ENCODE data around the gene RFNG. TPM values are rescaled to one million over a fixed set of nuclear protein-coding genes. Genes with fewer than 3 reads are reported as not detected.

RFNG gene, protein sequence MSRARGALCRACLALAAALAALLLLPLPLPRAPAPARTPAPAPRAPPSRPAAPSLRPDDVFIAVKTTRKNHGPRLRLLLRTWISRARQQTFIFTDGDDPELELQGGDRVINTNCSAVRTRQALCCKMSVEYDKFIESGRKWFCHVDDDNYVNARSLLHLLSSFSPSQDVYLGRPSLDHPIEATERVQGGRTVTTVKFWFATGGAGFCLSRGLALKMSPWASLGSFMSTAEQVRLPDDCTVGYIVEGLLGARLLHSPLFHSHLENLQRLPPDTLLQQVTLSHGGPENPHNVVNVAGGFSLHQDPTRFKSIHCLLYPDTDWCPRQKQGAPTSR
- total RNA-seq = 10 to 100 TPM; 19.3 to 38.6 (median 28.5) TPM

DNA sequence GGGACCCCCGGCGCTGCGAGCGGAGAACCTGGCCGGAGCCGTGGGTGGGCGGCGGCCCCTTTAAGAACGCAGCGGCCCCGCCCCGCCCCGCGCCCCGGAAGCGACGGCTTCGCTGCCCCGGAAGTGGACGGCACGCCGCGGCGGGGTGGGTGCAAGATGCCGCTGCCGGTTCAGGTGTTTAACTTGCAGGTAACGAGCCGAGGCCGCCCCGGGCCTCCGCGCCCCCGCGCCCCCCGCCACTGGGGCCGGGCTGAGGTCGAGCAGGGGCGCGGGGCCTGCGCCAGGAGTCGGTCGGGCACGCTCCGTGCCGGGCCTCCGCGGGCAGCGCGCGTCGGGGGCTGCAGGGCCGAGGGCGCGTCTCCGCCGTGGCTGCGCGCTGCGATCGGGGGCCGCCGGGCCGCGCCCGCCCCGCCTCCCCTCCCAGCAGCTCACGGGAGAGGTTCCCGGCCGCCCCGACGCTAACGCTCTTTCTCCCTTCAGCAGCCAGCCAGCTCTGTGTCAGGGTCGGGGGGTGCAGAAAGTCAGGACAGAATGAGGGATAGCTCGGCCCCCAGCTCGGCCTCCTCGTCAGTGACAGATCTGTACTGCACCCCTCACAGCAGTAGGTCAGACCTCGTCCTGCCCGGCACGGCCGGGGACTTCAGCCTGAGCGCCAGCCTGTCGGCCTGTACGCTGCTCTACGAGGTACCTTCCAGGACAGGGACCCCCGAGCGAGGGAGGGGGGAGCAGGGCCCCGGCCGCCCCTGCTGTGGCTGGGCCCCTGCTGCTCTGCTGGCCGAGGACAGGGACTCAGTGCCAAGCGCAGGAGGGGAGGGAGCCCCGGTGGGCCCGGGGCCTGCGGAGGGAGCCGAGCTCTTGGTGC lies at the start of gene RFNG, which contains the start of gene GPS1:
RFNG (minus strand) TSS at position 36 of the 862 bp plus-strand sequence. CDS start 45 bp downstream, outside the sequence.
GPS1 (plus strand) TSS at position 123 of the 862 bp plus-strand sequence; CDS start at position 157, 34 bp downstream.
- peak; percentile 76 to 90 (median 81) for ATAC-seq (replicated peaks in 6 of 8)
- H3K4me1 ChIP-seq (replicated peaks in 1 of 2) = peaks cover 7 to 12% of the 10 kb centered on the region in 2 donors
- 0 to 7% (median 2%) methylated on average over 3 to 9 of the region's 94 CpGs; no CpG with 5 or more reads in 7 of the 10 experiments for WGBS, 10 experiments
- peak within 1 kb of the TSS; percentile 75 to 100 (median 96) for H3K4me3 ChIP-seq
- in situ Hi-C loops (cut with MboI; ENCODE audit: low pct_unique_long_range_greater_than_20kb in 2 of 9, low sequenced_read_pairs in 9 of 9, unreplicated experiment in 9 of 9) = no loop called here
- H3K27ac ChIP-seq = peak within 1 kb of the TSS; percentile 69 to 86

DNA sequence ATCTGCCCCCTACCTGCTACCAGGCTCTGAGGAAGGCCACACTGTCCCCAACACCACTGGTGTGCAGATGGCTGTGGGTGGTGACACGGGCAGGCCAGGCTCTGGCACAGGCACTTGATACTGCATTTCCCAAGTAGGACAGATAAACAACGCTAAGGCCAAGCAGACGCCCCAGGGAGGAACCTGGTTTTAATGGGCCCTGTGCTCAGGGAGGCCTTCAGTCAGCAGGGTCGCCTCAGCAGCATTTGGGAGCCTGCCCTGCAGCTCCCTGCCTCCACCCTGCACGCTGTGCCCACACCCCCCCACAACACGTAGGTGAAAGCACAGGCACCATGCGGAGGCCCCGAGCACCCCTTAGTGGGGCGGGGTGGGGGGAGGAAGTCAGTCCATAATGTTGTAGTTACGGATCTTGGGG lies 49.7 kb upstream of the RFNG start:
- WGBS, 10 experiments = 74 to 87% (median 80%) methylated on average over 1 to 7 of the region's 10 CpGs; no CpG with 5 or more reads in 7 of the 10 experiments

DNA sequence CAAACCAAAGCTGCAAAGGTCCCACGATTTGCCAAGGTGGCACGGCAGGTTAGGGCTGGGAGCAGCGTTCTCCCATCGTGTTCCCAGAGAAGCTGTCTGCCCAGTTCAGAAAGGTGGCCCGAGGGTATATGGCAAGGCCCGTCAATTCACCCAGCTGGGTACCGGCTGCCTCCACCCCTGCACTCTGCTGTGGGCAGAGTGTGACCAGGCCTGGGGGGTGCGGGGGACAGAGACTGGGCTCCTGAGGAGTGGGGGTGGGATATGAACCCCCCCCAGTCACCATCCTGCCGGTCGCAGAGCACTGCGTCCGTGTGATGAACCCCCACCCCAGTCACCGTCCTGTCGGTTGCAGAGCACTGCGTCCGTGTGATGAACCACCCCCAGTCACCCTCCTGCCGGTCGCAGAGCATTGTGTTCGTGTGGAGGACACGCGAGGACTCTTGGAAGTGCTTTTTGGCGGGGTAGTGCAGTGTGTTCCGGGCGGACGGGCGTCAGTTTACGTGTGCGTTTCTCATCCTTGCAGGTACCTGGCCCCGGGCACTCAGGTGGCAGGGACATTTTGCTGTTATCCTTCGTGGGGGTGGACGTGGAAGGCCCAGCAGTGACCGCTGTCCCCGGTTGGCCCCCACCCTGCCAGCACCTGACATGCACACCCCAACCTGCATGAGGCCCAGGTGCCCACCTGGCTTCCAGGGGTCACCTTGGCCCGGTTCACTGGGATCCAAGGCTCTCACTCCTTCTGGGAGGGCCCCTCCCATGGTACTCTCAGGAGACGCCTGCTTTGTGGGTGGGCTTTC lies 49.1 kb upstream of the RFNG start:
- 100% methylated on average over 1 of the region's 35 CpGs; no CpG with 5 or more reads in 9 of the 10 experiments for WGBS, 10 experiments
- H3K4me1 ChIP-seq (replicated peaks in 1 of 2) = peaks cover 46 to 48% of the 10 kb centered on the region in 2 donors
- in situ Hi-C loops (cut with MboI; ENCODE audit: low pct_unique_long_range_greater_than_20kb in 2 of 9, low sequenced_read_pairs in 9 of 9, unreplicated experiment in 9 of 9) = no loop called here
- H3K4me3 ChIP-seq = no peak overlapping the region
- H3K27ac ChIP-seq = no peak overlapping the region
- ATAC-seq (replicated peaks in 6 of 8) = no peak

More for the DNA sequence above, 49.7 kb upstream of the RFNG start:
- Histone ChIP-seq H3K27ac (no peak overlapping the region), H3K4me3 (no peak overlapping the region), H3K4me1 (replicated peaks in 1 of 2) (peaks cover 40 to 48% of the 10 kb centered on the region in 2 donors)
- in situ Hi-C loops (cut with MboI; ENCODE audit: low pct_unique_long_range_greater_than_20kb in 2 of 9, low sequenced_read_pairs in 9 of 9, unreplicated experiment in 9 of 9) = no loop called here
- no peak for ATAC-seq (replicated peaks in 6 of 8)

DNA sequence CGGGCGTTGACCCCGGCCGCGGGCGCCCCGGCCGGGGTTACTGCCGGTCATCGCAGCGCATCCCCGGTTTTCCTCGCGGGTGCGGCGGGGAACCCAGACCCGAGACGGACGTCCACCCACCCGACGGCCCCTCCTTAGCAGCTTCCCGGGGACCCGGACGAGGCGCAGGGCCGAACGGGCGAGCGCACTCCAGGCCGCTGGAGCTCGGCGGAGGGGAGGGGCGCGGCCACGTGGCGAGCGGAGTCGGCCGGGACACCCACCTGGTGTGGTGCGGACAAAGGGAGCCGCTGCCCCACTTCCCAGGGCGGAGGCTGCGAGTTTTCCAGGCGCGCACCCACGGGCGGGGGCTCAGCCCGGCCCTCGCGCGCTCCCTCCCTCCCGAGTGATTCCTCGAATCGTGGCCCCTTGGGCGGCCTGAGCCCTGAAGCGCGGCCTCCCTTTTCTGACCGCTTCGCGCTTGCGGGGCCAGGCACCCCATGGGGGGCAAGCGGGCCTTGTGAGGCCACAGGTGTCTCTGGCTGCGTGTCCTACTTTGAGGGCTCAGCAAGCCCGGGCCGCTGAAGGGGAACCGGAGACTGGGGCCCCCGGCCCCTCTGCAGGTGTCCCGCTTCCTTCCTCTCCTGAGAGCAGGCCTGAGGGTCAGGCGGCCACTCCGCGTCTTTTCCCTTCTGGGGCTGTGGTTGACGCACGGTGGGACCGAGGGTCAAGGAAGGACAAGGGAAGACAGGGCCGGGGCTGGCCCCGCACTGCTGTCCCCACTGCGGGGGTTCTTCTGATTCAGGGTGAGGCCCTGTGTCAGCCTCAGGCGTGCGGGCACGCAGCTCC lies 47.5 kb upstream of the RFNG start:
- peak; percentile 3 to 47 (median 27) for ATAC-seq (replicated peaks in 6 of 8)
- peaks cover 37 to 43% of the 10 kb centered on the region in 2 donors for H3K4me1 ChIP-seq (replicated peaks in 1 of 2)
- in situ Hi-C loops (cut with MboI; ENCODE audit: low pct_unique_long_range_greater_than_20kb in 2 of 9, low sequenced_read_pairs in 9 of 9, unreplicated experiment in 9 of 9) = no loop called here
- WGBS, 10 experiments = 0 to 35% (median 9%) methylated on average over 2 to 9 of the region's 80 CpGs; no CpG with 5 or more reads in 4 of the 10 experiments
- peak overlapping the region; percentile 53 to 92 (median 75) for H3K4me3 ChIP-seq
- H3K27ac ChIP-seq = peak overlapping the region; percentile 95 to 97

DNA sequence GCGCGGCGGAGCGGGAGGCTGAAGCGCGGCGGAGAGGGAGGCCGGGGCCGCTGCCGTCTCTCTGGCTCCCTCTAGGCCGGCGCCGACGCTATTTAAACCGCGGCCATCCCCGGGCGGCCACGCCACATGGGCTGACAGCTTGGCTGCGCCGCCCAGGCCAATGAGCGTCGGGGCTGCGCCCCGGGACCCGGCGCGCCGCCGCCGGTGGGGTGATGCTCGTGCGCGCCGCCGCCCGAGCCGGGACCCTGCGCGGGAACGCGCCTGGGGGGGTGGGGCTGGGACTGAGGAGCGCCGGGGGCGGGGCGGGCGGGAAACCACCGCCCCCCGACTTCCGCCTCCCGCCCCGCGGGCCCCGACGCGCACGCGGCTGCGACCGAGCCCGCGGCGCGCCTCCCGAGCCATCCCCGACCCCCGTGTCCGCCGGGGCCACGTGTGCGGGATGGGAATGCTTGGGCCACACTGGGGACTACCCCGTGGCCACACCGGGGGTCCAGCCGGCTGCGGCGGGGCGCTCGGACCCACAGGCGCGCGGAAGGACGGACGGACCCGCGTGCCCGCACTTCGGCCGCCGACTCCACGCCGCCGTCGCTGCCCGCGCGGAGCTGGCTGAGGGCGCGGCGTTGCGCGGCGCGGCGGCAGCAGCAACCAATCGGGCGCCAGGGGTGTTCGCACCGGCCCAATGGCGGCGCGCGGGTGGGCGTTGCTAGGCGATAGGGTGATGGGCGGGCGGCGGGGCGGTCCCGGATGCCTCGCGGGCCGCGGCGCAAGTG lies 46.7 kb upstream of the RFNG start, which contains the start of gene FASN:
FASN (minus strand) TSS at position 68 of the 770 bp plus-strand sequence. CDS start 1,791 bp downstream, outside the sequence.
- Histone ChIP-seq H3K4me1 (replicated peaks in 1 of 2) (peaks cover 29 to 36% of the 10 kb centered on the region in 2 donors), H3K27ac (peak within 1 kb of the TSS; percentile 95 to 97), H3K4me3 (peak within 1 kb of the TSS; percentile 53 to 92 (median 75))
- in situ Hi-C loops (cut with MboI; ENCODE audit: low pct_unique_long_range_greater_than_20kb in 2 of 9, low sequenced_read_pairs in 9 of 9, unreplicated experiment in 9 of 9) = no loop called here
- WGBS, 10 experiments = 0% methylated on average over 2 of the region's 124 CpGs; no CpG with 5 or more reads in 9 of the 10 experiments
- ATAC-seq (replicated peaks in 6 of 8) = peak; percentile 60 to 81 (median 76)

DNA sequence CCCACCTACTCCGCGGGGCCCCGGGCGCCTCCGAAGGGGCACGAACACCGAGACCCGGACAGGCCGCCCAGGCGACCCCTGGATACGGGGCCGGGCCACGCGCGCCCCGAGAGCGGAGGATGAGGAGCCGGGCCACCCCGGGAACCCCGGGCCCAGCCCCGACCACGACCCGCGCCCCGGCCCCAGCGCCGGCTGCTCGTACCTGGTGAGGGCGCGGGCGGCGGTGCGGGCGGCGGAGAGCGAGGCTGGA lies 46.2 kb upstream of the RFNG start:
- WGBS, 10 experiments = no CpG with 5 or more reads among the region's 36 CpGs
- ATAC-seq (replicated peaks in 6 of 8) = peak in 3 of 8 experiments; percentile 6 to 10 (median 7)
- Histone ChIP-seq H3K4me1 (replicated peaks in 1 of 2) (peaks cover 24 to 30% of the 10 kb centered on the region in 2 donors), H3K27ac (peak overlapping the region; percentile 95 to 97), H3K4me3 (peak overlapping the region; percentile 53 to 92 (median 75))
- in situ Hi-C loops (cut with MboI; ENCODE audit: low pct_unique_long_range_greater_than_20kb in 2 of 9, low sequenced_read_pairs in 9 of 9, unreplicated experiment in 9 of 9) = no loop called here

DNA sequence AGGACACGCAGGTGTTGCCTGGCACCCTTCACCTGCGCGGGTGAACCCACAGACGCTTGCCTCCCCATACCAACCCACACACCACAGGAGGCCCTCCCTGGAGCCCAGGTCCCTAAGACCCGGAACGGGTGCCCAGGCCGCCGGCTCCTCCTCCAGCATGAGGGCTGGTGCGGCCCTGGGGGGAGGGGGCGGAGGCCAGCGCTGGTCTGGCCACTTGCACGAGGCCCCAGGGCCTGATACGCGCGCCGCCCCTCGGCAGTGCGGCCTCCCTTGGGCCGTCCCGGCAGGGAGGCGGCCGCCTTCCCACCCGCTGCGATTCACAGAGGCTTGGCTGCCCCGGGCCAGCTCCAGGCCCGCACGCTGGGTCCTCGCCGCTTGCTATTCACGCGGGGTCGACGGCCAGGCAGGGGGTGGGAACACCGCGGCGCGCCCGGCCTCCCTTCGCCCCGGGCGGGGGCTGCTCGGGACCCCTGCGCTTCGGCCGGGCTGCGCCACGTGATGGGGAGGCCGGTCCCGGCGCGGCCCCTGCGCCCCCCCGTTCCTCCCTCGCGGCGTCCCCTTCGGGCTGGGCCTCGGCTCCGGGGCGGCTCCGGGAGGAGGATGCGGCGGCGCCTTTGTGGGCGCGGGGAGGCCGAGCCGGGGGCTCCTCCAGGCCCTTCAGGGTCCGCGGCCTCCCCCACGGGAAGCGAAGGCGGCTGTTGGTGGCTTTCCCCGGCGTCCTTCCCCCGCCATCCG lies 45.7 kb upstream of the RFNG start:
- peak; percentile 3 to 12 (median 6) for ATAC-seq (replicated peaks in 6 of 8)
- WGBS, 10 experiments = 0% methylated on average over 1 of the region's 77 CpGs; no CpG with 5 or more reads in 8 of the 10 experiments
- Histone ChIP-seq H3K4me3 (peak overlapping the region; percentile 53 to 92 (median 75)), H3K27ac (peak overlapping the region; percentile 95 to 97), H3K4me1 (replicated peaks in 1 of 2) (peaks cover 20 to 26% of the 10 kb centered on the region in 2 donors)
- in situ Hi-C loops (cut with MboI; ENCODE audit: low pct_unique_long_range_greater_than_20kb in 2 of 9, low sequenced_read_pairs in 9 of 9, unreplicated experiment in 9 of 9) = no loop called here

DNA sequence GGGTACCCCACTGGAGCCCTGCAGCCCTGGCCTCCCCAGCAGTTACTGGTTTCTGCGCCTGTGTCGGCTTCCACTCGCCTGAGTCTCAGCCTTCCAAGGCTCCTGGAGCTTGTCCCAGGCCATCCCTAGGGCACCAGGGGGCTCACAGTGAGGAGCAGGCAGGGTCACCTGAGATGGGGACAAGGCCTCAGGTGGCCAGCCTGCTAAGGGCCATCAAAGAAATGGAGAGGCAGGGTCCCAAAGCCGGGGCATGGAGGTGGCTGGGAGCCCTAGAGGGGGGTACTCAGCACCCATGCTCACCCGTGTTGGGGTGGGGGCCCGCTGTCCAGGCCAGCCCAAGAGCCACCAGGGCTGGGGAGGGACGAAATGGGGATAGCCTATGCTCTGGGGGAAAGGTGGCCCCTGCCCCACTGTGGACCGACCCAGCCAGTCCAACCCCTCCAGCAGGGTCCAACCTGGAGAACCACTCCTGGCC lies 45.1 kb upstream of the RFNG start:
- ATAC-seq (replicated peaks in 6 of 8) = no peak
- 0 to 50% (median 0%) methylated on average over 1 to 3 of the region's 8 CpGs; no CpG with 5 or more reads in 7 of the 10 experiments for WGBS, 10 experiments
- H3K4me1 ChIP-seq (replicated peaks in 1 of 2) = peaks cover 20 to 26% of the 10 kb centered on the region in 2 donors
- in situ Hi-C loops (cut with MboI; ENCODE audit: low pct_unique_long_range_greater_than_20kb in 2 of 9, low sequenced_read_pairs in 9 of 9, unreplicated experiment in 9 of 9) = no loop called here
- peak overlapping the region; percentile 53 to 92 (median 75) for H3K4me3 ChIP-seq
- peak overlapping the region; percentile 95 to 97 for H3K27ac ChIP-seq

DNA sequence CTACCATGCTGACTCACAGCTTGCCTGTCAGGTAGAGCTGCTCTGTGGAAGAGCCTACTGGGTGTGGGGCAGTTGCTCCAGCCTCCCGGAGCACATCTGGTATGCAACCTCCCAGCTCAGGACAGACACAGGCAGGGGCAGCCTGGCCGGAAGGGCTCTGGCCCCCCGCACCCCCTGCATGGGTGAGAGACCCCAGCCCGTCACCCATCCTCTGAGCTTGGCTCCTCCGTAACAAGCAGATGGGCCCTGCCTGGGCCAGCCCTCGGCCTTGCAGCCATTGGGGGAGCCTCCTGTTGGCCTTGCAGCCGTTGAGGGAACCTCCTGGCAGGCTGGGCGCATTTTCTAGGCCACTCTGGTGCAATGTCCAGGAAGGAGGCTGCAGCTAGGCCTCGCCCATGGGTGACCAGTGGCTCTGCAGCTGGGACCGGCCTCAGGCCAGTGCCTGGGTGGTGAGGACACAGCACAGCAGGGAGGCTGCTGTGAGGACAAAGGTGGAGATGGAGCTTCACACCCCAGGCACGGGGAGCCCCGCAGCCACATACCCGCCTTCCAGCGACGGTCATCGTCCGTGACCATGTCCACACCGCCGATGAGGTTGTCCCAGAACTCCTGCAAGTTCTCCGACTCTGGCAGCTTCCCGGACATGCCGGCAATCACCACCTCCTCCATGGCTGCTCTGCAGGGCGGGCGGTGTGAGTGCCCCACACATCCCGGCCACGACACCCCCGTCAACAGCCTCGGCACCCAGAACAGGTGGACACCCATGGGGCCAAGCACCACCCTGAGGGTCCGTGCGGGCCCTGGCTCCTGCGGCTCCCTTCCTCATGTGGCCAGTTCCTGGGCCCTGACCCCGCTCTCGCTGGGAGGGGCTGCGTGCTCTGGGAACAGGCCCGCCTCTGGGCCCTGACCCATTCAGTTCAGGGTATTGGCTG lies 44.4 kb upstream of the RFNG start:
- Histone ChIP-seq H3K4me3 (peak overlapping the region; percentile 53 to 92 (median 75)), H3K27ac (peak overlapping the region; percentile 95 to 97), H3K4me1 (replicated peaks in 1 of 2) (peaks cover 20 to 26% of the 10 kb centered on the region in 2 donors)
- no peak for ATAC-seq (replicated peaks in 6 of 8)
- in situ Hi-C loops (cut with MboI; ENCODE audit: low pct_unique_long_range_greater_than_20kb in 2 of 9, low sequenced_read_pairs in 9 of 9, unreplicated experiment in 9 of 9) = no loop called here
- WGBS, 10 experiments = 60 to 93% methylated on average over 1 to 3 of the region's 35 CpGs; no CpG with 5 or more reads in 8 of the 10 experiments

Measured in motor neuron (in vitro differentiated cells).